ENCODE data around the gene DNPEP.

DNPEP gene

GRCh38 chr2:219425238-219426067 lies 37.7 kb upstream of the DNPEP start:
- TF ChIP-seq CTCF (conservative IDR thresholded peaks at IDR 0.05; ENCODE audit: low read depth, low read length), result no peak
- no peak overlapping the region for H3K4me3 ChIP-seq (ENCODE audit: low read length)
- no peak for DNase-seq (ENCODE audit: low read depth)

GRCh38 chr2:219423652-219424377 lies 36.1 kb upstream of the DNPEP start:
- no peak overlapping the region for H3K4me3 ChIP-seq (ENCODE audit: low read length)
- no peak for DNase-seq (ENCODE audit: low read depth)
- no peak for TF ChIP-seq CTCF (conservative IDR thresholded peaks at IDR 0.05; ENCODE audit: low read depth, low read length)

- TF ChIP-seq CTCF (conservative IDR thresholded peaks at IDR 0.05; ENCODE audit: low read depth, low read length), result no peak
- DNase-seq (ENCODE audit: low read depth), result no peak
- no peak overlapping the region for H3K4me3 ChIP-seq (ENCODE audit: low read length)
Observed at GRCh38 chr2:219422952-219423534, 35.3 kb upstream of the DNPEP start.

- H3K4me3 ChIP-seq (ENCODE audit: low read length), result no peak overlapping the region
- DNase-seq (ENCODE audit: low read depth), result no peak
- TF ChIP-seq CTCF (conservative IDR thresholded peaks at IDR 0.05; ENCODE audit: low read depth, low read length), result no peak
Observed at GRCh38 chr2:219421323-219421722, 33.6 kb upstream of the DNPEP start.

- DNase-seq (ENCODE audit: low read depth), result no peak
- TF ChIP-seq CTCF (conservative IDR thresholded peaks at IDR 0.05; ENCODE audit: low read depth, low read length), result no peak
- no peak overlapping the region for H3K4me3 ChIP-seq (ENCODE audit: low read length)
Observed at GRCh38 chr2:219420687-219421086, 33.0 kb upstream of the DNPEP start.

- DNase-seq (ENCODE audit: low read depth), result no peak
- H3K4me3 ChIP-seq (ENCODE audit: low read length), result no peak overlapping the region
- no peak for TF ChIP-seq CTCF (conservative IDR thresholded peaks at IDR 0.05; ENCODE audit: low read depth, low read length)
Observed at GRCh38 chr2:219419331-219420197, 31.9 kb upstream of the DNPEP start.
